NCI-H460 (cell line): ENCODE measurements around the gene PANX1. TPM values are rescaled to one million over a fixed set of nuclear protein-coding genes. Genes with fewer than 3 reads are reported as not detected.
A peak's percentile ranks its signal among the peaks of the same experiment; 100 is the strongest.
"Not testable (repeated sequence)": the region's sequence is repeated elsewhere in the genome, so short reads cannot be mapped to it uniquely, and the experiment has no call there.

Experiments used
- DNase-seq: peaks from one replicate; pipeline ENCODE4 v3.0.0-alpha.2; 2016; ENCODE audit warnings: low read depth; ENCODE audit errors: extremely low read depth
- total RNA-seq: library from RNA; depleted of rRNA; stranded (reverse); fragments of >200 nt; shearing (Covaris generic); gene quantifications from 2 replicates; pipeline ENCODE4 v1.2.3, GENCODE V29; 2014

PANX1 gene
- total RNA-seq, 1 experiment from 2014 or later: 16.1 TPM

- no peak for DNase-seq
These were observed 19.5 kb downstream of the PANX1 start for GRCh38 chr11:94148189-94148588.

DNA sequence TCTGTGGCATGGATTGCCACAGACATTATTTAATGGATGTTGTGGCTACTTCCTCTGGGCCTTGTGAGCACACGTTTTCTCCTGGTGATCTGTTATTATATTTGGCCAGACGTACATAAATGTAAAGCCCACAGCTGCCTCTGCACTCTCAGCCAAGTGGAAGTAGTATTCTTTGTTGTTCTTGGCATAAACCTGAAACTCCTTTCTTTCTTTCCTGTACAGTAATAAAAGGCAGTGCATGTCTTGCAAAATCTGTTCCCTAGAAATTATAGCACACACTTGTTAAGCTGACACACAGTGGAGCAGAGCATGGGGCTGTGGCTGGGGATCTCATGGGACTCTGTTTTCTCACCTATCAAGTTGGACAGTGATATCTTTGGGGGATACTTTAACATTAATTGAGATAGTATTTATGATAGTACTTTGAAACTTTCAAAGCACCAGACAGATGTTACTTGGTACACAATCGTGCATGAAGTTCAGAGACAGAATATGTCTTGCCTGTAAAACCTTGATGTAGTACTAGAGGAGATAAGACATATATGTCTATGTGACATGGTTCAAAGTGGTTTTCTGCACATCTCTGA, 20.9 kb downstream of the PANX1 start:
- peak; percentile 39 for DNase-seq

DNA sequence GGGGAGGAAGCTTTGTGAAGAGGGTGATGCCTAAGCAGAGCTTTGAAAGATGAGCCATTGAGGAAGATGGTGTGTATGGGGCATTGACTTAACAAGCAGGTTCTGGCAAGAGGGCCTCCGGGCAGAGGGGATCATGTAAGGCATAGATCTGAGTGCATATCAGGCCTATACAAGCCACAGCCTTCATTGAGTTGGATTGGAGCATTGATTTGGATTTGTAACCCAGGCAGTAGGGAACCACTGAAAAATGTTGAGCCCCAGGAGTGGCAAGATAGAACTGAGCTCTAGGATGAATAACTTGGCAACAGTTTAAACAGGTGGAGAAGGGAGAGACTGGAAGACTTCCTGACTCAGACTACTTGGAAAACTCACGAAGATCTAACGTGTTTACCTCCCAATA, 21.4 kb downstream of the PANX1 start:
- DNase-seq: no peak

DNA sequence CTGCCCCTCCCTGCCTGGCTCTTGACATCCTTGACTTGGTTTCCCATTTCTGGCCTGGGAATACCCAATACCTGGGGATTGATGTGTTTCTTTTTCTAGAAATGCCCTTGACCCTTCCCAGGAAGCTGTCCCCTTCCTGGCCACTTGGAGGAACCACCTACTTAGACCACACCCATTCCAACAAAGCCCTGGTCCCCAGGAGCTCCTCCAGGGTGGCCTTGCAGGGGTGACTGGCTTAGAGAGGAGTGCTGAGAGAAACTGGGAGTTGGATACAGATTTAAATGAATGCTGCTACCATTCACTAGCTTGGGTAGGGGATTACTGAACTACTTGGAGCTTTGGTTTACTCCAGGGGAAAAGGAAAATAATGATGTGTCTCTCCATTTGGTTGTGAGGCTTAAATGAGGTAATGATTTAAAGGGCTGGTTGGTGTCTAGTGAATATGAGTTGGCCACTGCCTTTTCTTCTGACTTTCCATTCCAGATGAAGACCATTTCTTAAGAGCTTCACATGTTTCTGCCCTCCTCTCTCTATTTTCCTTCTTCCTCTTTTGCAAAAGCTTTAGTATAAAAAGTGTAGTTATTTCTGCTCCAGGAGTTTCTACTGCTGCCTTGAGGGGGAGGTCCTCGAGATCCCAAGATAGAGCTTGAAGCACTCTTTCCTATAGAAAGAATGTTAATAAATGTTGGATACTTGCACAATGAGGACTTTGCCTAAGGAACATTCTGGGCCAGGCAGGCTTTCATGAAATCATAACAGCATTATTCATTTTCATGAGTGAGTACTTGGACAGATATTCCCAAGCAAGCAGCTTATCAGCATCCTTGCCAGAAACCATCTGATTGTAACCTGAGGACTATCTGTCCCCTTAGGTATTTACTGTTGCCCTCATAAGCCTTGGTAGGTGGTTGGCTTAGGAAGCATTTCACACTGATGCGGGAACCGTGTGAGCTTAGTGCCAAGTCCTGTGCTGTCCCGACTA, 22.4 kb downstream of the PANX1 start:
- DNase-seq: no peak

DNA sequence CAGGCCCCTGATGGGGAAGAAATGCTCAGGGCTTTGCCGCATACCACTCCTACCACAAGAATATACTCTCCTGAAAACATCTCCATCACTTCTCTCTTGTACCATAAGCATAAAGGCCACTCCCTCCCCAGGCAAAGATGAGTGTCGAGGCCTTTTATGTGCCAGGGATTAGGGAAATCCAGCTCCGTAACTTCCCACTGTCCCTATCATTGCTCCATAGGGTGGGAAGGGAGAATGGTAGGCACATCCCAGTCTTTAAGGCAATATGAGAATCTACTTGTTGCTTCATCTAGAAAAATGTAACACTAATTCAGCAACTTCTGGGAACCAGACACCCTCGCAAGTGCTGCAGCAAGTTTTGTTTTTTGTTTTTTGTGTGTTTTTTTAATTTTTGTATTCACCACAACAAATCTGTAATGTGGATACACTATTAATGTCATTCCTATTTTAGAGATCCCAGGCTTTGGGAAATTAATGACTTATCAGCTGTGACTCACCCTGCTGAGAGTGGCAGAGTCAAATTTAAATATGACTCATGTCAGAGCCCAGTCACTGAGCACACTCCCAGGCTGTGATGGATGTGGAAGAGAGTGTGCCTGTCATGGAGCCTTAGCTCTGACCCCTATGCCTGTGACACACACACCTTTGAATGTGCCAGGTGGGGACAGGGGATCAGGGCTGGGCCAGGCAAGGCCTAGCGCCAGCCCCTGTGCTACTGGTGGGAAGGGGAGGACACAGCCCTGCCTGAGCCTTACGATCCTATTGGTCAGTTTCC, 23.4 kb downstream of the PANX1 start:
- peak; percentile 60 for DNase-seq

DNA sequence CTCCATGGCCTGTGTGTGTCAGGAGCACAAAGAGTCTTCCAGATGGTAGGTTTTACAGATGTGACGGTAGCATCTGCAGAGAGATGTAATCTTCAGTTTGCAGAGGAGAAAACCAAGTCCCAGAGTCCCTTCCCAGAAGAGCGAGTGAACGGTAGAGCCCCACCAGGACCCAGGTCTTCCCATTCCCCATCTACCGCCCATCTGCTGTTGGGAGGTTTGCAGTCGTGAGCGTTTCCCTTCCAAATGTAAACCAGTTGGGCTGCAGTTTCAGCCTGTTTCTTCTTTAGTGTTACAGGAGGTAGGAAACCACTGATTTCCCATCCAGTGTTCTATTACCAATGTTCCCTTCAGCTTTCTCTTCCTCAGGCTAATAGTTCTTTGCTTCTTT, 24.0 kb downstream of the PANX1 start:
- no peak for DNase-seq

DNA sequence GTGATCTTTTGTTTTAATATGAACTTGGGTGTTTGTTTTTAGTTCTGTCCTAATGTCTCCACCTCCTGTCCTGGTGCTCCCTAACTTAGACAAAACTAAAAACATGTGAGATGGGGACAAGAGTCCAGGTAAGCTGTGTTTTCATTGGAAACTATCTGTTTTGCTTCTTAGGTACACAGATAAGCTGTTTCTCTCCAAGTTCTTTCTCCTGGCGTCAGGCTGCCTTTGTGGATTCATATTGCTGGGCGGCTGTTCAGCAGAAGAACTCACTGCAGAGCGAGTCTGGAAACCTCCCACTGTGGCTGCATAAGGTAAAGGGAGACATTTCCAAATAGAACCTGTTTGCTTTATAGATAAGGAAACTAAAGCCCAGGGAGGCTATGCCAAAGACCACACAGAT, 24.7 kb downstream of the PANX1 start:
- no peak for DNase-seq

GRCh38 chr11:94154095-94154856, 25.6 kb downstream of the PANX1 start:
- DNase-seq: no peak

- DNase-seq: not testable (repeated sequence)
These were observed 28.7 kb downstream of the PANX1 start for GRCh38 chr11:94157339-94157738.

- DNase-seq: no peak
These were observed 40.2 kb downstream of the PANX1 start for GRCh38 chr11:94168882-94169281.

DNA sequence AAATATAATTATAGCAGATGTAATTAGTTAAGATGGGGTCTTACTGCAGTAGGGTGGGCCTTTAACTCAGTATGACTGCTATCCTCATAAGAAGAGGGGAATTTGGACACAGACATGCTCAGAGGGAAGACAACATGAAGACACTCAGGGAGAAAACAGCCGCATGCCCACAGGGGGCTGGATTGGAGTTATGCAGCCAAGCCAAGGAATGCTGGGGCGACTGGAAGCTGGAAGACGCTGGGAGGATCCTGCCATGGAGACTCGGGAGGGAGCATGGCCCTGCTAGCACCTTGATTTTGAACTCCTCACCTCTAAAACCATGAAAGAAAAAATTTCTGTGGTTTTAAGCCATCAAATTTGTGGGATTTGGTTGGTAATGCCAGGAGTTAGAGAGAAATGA, 40.9 kb downstream of the PANX1 start:
- DNase-seq: no peak

DNA sequence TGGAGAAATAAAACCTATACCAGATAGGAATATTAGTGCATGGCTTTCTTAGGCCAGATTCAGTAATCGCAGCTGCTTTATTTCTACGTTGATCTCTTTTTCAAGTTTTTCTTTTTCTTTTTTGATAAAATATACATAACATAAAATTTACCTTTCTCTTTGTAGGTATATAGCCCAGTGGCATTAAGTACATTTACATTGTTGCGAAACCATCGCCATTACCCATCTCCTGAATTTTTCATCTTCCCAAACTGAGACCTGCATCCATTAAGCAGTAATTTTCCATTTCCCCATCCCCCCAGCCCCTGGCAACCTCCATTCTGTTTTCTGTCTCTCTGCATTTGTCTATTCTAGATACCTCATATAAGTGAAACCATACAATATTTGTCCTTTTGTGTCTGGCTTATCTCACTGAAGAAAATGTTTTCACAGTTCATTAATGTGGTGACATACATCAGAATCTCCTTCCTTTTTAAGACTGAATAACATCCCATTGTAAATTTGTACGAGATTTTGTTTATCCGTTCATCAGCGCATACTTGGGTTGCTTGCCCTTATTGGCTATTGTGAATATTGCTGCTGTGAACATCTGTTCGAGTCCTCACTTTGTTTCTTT, 41.4 kb downstream of the PANX1 start:
- no peak for DNase-seq

DNA sequence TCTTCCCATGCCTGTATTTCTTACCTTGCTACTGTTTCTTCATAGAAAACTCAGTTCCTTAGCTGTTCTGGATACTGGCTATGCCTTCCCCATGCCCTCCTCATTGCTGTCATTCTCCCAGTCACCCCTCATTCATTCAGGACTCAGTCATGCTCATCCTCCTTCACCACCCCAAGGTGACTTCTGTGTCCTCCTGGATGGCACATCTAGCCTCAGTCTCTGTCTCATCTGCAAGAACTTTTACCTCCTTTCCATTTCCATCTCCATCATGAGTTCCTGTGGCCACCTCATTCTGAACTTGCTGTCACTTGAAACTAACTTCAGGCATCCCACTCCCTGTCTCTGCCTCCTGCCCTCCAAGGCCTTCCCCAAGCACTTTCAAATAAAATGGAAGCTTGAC, 42.3 kb downstream of the PANX1 start:
- no peak for DNase-seq

DNA sequence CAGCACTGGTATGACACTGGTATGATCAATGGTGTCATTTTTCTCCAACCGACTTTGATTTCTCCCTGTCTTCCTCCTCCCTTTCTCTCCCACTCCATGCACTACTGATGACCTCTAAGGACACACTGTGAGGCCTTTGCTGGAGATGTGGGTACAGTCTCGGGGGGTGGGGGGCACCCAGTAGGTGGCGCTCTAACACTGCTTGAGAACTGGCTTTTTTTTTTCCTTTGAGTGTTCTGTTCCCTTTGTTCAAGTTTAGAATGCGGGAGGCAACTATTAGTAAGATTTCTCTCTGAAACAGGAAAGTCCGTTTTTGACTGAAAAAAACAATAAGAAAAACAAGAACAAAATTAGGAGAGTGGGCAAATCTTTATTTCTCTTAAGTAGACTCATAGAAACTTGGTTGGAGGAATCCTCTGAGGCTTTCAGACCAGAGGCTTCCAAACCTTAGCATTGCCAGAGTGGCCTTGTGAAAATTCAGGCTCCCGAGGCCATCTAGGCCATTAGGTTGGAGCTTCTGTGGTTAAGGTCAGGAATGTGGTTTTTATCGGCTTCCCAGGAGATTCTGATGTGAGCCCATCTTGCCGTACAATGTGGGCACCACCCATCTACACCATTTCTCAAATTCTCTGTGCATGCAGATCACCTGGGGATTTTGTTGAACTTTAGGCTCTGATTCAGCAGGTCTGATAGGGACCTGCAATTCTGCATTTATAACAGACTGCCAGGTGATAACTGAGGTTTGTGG, 43.2 kb downstream of the PANX1 start:
- DNase-seq: peak; percentile 26

GRCh38 chr11:94175535-94175934, 46.9 kb downstream of the PANX1 start:
- no peak for DNase-seq

GRCh38 chr11:94178331-94178730, 49.7 kb downstream of the PANX1 start:
- no peak for DNase-seq

DNA sequence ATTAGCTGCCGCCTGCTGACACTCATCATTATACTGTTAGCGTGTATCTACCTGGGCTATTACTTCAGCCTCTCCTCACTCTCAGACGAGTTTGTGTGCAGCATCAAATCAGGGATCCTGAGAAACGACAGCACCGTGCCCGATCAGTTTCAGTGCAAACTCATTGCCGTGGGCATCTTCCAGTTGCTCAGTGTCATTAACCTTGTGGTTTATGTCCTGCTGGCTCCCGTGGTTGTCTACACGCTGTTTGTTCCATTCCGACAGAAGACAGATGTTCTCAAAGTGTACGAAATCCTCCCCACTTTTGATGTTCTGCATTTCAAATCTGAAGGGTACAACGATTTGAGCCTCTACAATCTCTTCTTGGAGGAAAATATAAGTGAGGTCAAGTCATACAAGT, 51.1 kb downstream of the PANX1 start:
- DNase-seq: no peak

DNA sequence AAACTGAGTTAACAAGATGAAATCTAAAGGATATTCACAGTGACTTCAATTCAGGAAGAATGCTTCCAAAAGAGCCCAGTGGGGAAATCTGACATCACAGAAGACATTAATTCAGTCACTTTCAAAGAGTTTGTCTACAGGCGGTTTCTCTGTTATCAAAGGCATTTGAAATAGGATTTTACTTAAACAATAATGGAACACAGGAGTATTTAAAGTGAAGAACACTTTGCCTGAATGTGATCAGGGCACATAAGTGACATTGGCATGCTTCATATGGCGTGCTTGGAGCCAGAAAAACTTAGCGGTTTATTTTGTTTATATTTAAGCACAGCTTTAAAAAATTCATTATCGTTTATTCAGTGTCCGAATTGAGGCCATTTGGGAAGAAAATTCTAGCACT, 52.9 kb downstream of the PANX1 start:
- DNase-seq: no peak

- DNase-seq: no peak
These were observed 53.3 kb downstream of the PANX1 start for GRCh38 chr11:94181943-94182342.
